ENCODE measurements around the gene CIP2A. TPM values are rescaled to one million over a fixed set of nuclear protein-coding genes. Genes with fewer than 3 reads are reported as not detected.

The CIP2A gene
- total and polyA plus RNA-seq, 2 of the 4 experiments (the other 2 are of a cell fraction), result 8.5 to 27.8 TPM

DNA sequence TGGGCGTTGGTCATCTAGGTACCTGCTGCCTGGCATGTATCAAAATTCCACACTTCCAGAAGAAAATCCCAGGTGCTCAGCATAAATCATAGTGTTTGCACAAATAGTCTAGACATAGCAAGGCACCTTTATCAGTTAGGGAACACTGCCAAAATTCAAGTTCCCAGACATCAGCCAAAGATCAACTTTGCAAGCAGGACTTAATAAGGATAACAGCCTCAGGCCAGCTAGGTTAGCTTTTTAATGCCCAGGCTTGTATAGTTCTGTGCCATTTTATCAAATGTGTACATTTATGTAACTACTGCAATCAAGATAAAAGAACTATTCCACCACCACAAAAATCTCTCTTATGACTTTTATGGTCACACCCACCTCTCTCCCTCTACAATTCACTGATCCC, 31.0 kb upstream of the CIP2A start:
- intact Hi-C loops (cut with micrococcal nuclease) (no loop called here), dilution Hi-C loops (cut with HindIII; ENCODE audit: low sequenced_read_pairs, unreplicated experiment) (no loop called here)
- WGBS, 2 experiments (ENCODE audit: extremely low coverage in 2 of 2, insufficient read length in 1 of 2), result no CpG with 5 or more reads among the region's 1 CpG

More for the DNA sequence above, 31.0 kb upstream of the CIP2A start:
- in situ Hi-C loops (cut with MboI; ENCODE audit: low sequenced_read_pairs), result no loop called here
- Histone ChIP-seq H3K14ac (replicated peaks; ENCODE audit: low read depth, low read length) (no peak overlapping the region), H3K4ac (ENCODE audit: low read depth, low read length) (no peak overlapping the region), H3K27me3 (ENCODE audit: control insufficient read depth, insufficient read depth, low read length) (no peaks in the 10 kb centered on the region), H4K91ac (ENCODE audit: insufficient read depth, low read depth, low read length) (no peak overlapping the region), H2BK20ac (ENCODE audit: low read depth, low read length) (no peak overlapping the region), H3K23ac (ENCODE audit: low read depth, low read length) (no peak overlapping the region), H2AK5ac (ENCODE audit: low read depth, low read length) (no peak overlapping the region), H3K4me2 (ENCODE audit: low read depth, low read length) (no peak overlapping the region), H3K9ac (ENCODE audit: low read depth, low read length) (no peak overlapping the region), H2AFZ (replicated peaks; ENCODE audit: low read length, poor library complexity) (no peak overlapping the region), H4K8ac (ENCODE audit: low read depth in 2 of 2, low read length in 2 of 2) (no peak overlapping the region), H4K20me1 (ENCODE audit: insufficient read depth, low read length) (no peaks in the 10 kb centered on the region), H2BK5ac (ENCODE audit: low read depth, low read length, poor library complexity, severe bottlenecking) (no peak overlapping the region), H2BK120ac (ENCODE audit: low read depth, low read length) (no peak overlapping the region), H3K27ac (ENCODE audit: insufficient read depth, low read length) (no peak overlapping the region), H2BK15ac (ENCODE audit: low read depth, low read length) (no peak overlapping the region), H3K4me1 (ENCODE audit: control insufficient read depth, insufficient read depth, low read length) (no peaks in the 10 kb centered on the region), H3K79me1 (ENCODE audit: low read depth in 1 of 2, low read length in 2 of 2) (no peaks in the 10 kb centered on the region), H3K4me3 (ENCODE audit: insufficient read depth, low read depth, low read length) (no peak overlapping the region), H3K18ac (ENCODE audit: low read depth, low read length) (no peak overlapping the region), H2AK9ac (replicated peaks; ENCODE audit: low read depth, low read length, poor library complexity) (no peak overlapping the region), H3K9me1 (ENCODE audit: insufficient read depth, low read length) (peaks cover 4% of the 10 kb centered on the region; the same call in 1 of the 2 replicates), H3K36me3 (ENCODE audit: control insufficient read depth, insufficient read depth, low read length) (peaks cover 2% of the 10 kb centered on the region; the same call in 1 of the 2 replicates), H4K5ac (ENCODE audit: low read depth, low read length) (no peak overlapping the region), H3K9me3 (ENCODE audit: control insufficient read depth, insufficient read depth, low read length) (no peaks in the 10 kb centered on the region), H3K56ac (ENCODE audit: extremely low read depth, insufficient read depth, low read length) (no peak overlapping the region)
- ChIA-PET POLR2A (ENCODE audit: unreplicated experiment) (no interaction called here), CTCF (interaction anchor here (0.5 kb wide), 1 partner anchor 8 kb away, joined by 4 read pairs; no protein-coding TSS in a partner anchor)
- no peak for TF ChIP-seq CHD1 (IDR thresholded peaks at IDR 0.05; ENCODE audit: low read depth, low read length)
- no peak for TF ChIP-seq CEBPB (IDR thresholded peaks at IDR 0.05; ENCODE audit: low read depth, low read length)
- TF ChIP-seq MXI1 (IDR thresholded peaks at IDR 0.05; ENCODE audit: borderline replicate concordance, low read depth, low read length), result no peak
- TF ChIP-seq BHLHE40 (IDR thresholded peaks at IDR 0.05; ENCODE audit: low read depth, low read length), result no peak
- TF ChIP-seq, protein P1, sequence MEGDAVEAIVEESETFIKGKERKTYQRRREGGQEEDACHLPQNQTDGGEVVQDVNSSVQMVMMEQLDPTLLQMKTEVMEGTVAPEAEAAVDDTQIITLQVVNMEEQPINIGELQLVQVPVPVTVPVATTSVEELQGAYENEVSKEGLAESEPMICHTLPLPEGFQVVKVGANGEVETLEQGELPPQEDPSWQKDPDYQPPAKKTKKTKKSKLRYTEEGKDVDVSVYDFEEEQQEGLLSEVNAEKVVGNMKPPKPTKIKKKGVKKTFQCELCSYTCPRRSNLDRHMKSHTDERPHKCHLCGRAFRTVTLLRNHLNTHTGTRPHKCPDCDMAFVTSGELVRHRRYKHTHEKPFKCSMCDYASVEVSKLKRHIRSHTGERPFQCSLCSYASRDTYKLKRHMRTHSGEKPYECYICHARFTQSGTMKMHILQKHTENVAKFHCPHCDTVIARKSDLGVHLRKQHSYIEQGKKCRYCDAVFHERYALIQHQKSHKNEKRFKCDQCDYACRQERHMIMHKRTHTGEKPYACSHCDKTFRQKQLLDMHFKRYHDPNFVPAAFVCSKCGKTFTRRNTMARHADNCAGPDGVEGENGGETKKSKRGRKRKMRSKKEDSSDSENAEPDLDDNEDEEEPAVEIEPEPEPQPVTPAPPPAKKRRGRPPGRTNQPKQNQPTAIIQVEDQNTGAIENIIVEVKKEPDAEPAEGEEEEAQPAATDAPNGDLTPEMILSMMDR (conservative IDR thresholded peaks at IDR 0.05; ENCODE audit: low read depth, low read length), result no peak
- no peak for TF ChIP-seq POLR2A (IDR thresholded peaks at IDR 0.05; ENCODE audit: low read depth, low read length)
- TF ChIP-seq MAFK (IDR thresholded peaks at IDR 0.05; ENCODE audit: low read depth, low read length), result no peak
- no peak for TF ChIP-seq RCOR1 (IDR thresholded peaks at IDR 0.05; ENCODE audit: insufficient replicate concordance, low read length)
- no peak for TF ChIP-seq FOS (IDR thresholded peaks at IDR 0.05; ENCODE audit: low read depth, low read length)
- no peak for TF ChIP-seq USF2 (IDR thresholded peaks at IDR 0.05; ENCODE audit: low read depth, low read length)
- no peak for TF ChIP-seq NFE2L2 (IDR thresholded peaks at IDR 0.05; ENCODE audit: low read depth, low read length)
- no peak for TF ChIP-seq MAZ (IDR thresholded peaks at IDR 0.05; ENCODE audit: borderline replicate concordance, low read depth, low read length)
- no peak for TF ChIP-seq RAD21 (IDR thresholded peaks at IDR 0.05; ENCODE audit: low read length)
- TF ChIP-seq RFX5 (IDR thresholded peaks at IDR 0.05; ENCODE audit: low read depth, low read length), result no peak
- TF ChIP-seq SMC3 (IDR thresholded peaks at IDR 0.05; ENCODE audit: low read depth, low read length), result no peak
- TF ChIP-seq ELK1 (IDR thresholded peaks at IDR 0.05; ENCODE audit: borderline replicate concordance, low read depth, low read length), result no peak
- no peak for DNase-seq
- no TSS peak for BruUV-seq (replicated peaks)
- ATAC-seq (ENCODE audit: low read depth), result no peak
